DND-41 (cell line): Measurements from ENCODE around the gene RETREG2.

Experiments used
- EZH2 ChIP-seq: IDR thresholded peaks from 3 replicates; pipeline ENCODE4 v1.6.1; 2012; ENCODE audit warnings: borderline replicate concordance, low read depth, mild to moderate bottlenecking, moderate library complexity, low read length, inconsistent platforms; ENCODE audit not compliant: severe bottlenecking
- TF ChIP-seq, protein P1 (sequence below): IDR thresholded peaks from 2 replicates; pipeline ENCODE4 v1.5.1; 2012; ENCODE audit warnings: borderline replicate concordance, low read length, moderate library complexity, mild to moderate bottlenecking; ENCODE audit not compliant: poor library complexity, severe bottlenecking; ENCODE audit errors: extremely low read depth

DNA sequence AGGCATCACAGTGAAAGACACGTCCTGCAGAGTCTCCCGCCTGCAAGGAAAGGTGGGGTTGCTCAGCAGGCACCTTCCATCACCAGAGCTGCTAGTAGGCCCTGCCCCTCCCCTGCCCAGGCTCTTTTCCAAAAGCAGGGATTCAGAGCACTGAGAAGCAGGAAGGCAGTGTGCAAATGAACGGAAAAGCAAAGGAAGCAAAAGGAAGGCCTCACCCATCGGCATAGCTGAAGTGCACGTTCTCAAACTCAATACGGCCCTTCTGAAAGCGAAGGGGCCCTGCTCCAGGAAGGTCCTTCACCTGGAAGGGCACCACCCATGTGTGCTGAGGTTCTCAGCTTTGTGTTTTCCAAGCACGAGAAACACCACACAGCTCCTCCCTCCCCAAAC lies 34.9 kb downstream of the RETREG2 start:
- TF ChIP-seq, protein P1, sequence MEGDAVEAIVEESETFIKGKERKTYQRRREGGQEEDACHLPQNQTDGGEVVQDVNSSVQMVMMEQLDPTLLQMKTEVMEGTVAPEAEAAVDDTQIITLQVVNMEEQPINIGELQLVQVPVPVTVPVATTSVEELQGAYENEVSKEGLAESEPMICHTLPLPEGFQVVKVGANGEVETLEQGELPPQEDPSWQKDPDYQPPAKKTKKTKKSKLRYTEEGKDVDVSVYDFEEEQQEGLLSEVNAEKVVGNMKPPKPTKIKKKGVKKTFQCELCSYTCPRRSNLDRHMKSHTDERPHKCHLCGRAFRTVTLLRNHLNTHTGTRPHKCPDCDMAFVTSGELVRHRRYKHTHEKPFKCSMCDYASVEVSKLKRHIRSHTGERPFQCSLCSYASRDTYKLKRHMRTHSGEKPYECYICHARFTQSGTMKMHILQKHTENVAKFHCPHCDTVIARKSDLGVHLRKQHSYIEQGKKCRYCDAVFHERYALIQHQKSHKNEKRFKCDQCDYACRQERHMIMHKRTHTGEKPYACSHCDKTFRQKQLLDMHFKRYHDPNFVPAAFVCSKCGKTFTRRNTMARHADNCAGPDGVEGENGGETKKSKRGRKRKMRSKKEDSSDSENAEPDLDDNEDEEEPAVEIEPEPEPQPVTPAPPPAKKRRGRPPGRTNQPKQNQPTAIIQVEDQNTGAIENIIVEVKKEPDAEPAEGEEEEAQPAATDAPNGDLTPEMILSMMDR, result no peak
- TF ChIP-seq EZH2, result no peak
